Spleen (tissue), 11 donors: ENCODE measurements around the gene C6orf47. TPM values are rescaled to one million over a fixed set of nuclear protein-coding genes. Genes with fewer than 3 reads are reported as not detected.

Experiments used
- DNase-seq: peaks from one replicate; pipeline ENCODE4 v3.0.0-alpha.2; 2020
- H3K27ac ChIP-seq, 8 donors: fragments of 200-600 bp; sonication (generic) in 7 of 8; 1 replicate in 4 of 8; 2 replicates in 4 of 8; pipeline versions ENCODE4 v1.5.0 to v1.8.0; 2016 to 2021; ENCODE audit warnings: inconsistent platforms in 4 of 8, mild to moderate bottlenecking in 4 of 8, moderate library complexity in 1 of 8
- H3K27me3 ChIP-seq, 7 donors: fragments of 200-600 bp; sonication (generic) in 6 of 7; replicated peaks in 1 of 7; 1 replicate in 4 of 7; 2 replicates in 3 of 7; pipeline versions ENCODE4 v1.5.0 to v1.8.0; 2016 to 2021; ENCODE audit warnings: inconsistent platforms in 3 of 7, mild to moderate bottlenecking in 1 of 7
- H3K36me3 ChIP-seq, 6 donors: fragments of 200-600 bp; sonication (generic) in 5 of 6; 1 replicate in 4 of 6; 2 replicates in 2 of 6; pipeline versions ENCODE4 v1.5.0 to v1.8.0; 2016 to 2021; ENCODE audit warnings: inconsistent platforms in 2 of 6
- H3K4me1 ChIP-seq, 6 donors: fragments of 200-600 bp; sonication (generic) in 5 of 6; 1 replicate in 3 of 6; 2 replicates in 3 of 6; pipeline versions ENCODE4 v1.5.0 to v1.8.0; 2016 to 2021; ENCODE audit warnings: inconsistent platforms in 3 of 6
- H3K4me3 ChIP-seq, 8 donors: fragments of 200-600 bp; sonication (generic) in 7 of 8; 1 replicate in 4 of 8; 2 replicates in 4 of 8; pipeline versions ENCODE4 v1.5.0 to v1.8.0; 2016 to 2021; ENCODE audit warnings: inconsistent platforms in 4 of 8, mild to moderate bottlenecking in 4 of 8, moderate library complexity in 2 of 8
- H3K9me3 ChIP-seq, 8 donors: fragments of 200-600 bp; sonication (generic) in 7 of 8; 1 replicate in 4 of 8; 2 replicates in 4 of 8; pipeline versions ENCODE4 v1.5.0 to v1.8.0; 2016 to 2021; ENCODE audit warnings: inconsistent platforms in 4 of 8
- CTCF ChIP-seq, 11 experiments: fragments of 200-600 bp in 7 of 11; fragments of 450-650 bp in 4 of 11; sonication (generic) in 4 of 11; IDR thresholded peaks in 8 of 11; conservative IDR thresholded peaks in 3 of 11; 1 replicate in 7 of 11; 2 replicates in 4 of 11; pipeline versions ENCODE4 v1.4.0 to v1.8.0; 2016 to 2021; ENCODE audit warnings: antibody characterized with exemption in 11 of 11, inconsistent platforms in 4 of 11, mild to moderate bottlenecking in 1 of 11
- POLR2A ChIP-seq, 3 donors: fragments of 450-650 bp; IDR thresholded peaks; one replicate each; pipeline ENCODE4 v1.5.1; 2017; ENCODE audit warnings: antibody characterized with exemption in 3 of 3, mild to moderate bottlenecking in 1 of 3
- POLR2AphosphoS5 ChIP-seq, 3 donors: sonication (generic); formaldehyde crosslinking; IDR thresholded peaks; one replicate each; pipeline ENCODE4 v1.5.1; 2017; ENCODE audit warnings: antibody characterized with exemption in 3 of 3
- WGBS, 5 donors: extraction: QIAGEN DNeasy Blood & Tissue Kit in 3 of 5; methylation state at CpG; one replicate each; pipeline versions ENCODE4 v1.1.5 to v1.1.7; 2013 to 2018; 5-methylcytosine and 5-hydroxymethylcytosine counted together
- intact Hi-C: fragments of 100-400 bp; cut with DNase I; formaldehyde crosslinking; loops from one replicate; pipeline ENCODE4 v1.15.0; 2023; ENCODE audit warnings: low total_unique reads
- polyA plus RNA-seq, 3 donors: library from polyadenylated mRNA; stranded (reverse); fragments of 200-250 nt; gene quantifications; one replicate each; pipeline ENCODE4 v1.2.1, GENCODE V29; 2013
- total RNA-seq, 7 donors: library from RNA; depleted of rRNA in 3 of 7; stranded (reverse); fragments of >200 nt in 3 of 7; fragmentation: NEBNext Ultra II Directional in 4 of 7; extraction: Animal tissue kit (Norgen Biotek cat#: 25700) in 4 of 7; gene quantifications; one replicate each; pipeline versions ENCODE4 v1.1.0 to v1.2.1, GENCODE V29; 2016 to 2021
- donor health status: healthy with polysubstance abuse.
- donor health status: DM: no; HTN: no; CAD: no; lungs with moderate emphysema.
- donor health status: DM: no; HTN: no; CAD: no.
- donor health status: Bipolar disorder and iron deficiency.
- donor health status: healthy.
- donor health status: DM: no; HTN: no; CAD: no.
- donor health status: DM: yes; HTN: yes; CAD: no.

C6orf47 gene
- total and polyA plus RNA-seq, 10 donors, result 12.2 to 37.4 (median 26.6) TPM

GRCh38 chr6:31630177-31630934 lies 30.2 kb downstream of the C6orf47 start:
- H3K4me1 ChIP-seq, result peaks cover 0 to 6% (median 0%) of the 10 kb centered on the region in 6 donors
- no peak for DNase-seq
- TF ChIP-seq CTCF (IDR thresholded peaks at IDR 0.05 in 8 of 11, conservative IDR thresholded peaks at IDR 0.05 in 3 of 11) (no peak), POLR2A (IDR thresholded peaks at IDR 0.05) (no peak), POLR2AphosphoS5 (IDR thresholded peaks at IDR 0.05) (peak in 2 of 3 donors; percentile 46 to 63)
- H3K36me3 ChIP-seq, result peaks cover 3 to 100% (median 100%) of the 10 kb centered on the region in 6 donors
- H3K9me3 ChIP-seq, result no peaks in the 10 kb centered on the region
- WGBS, 5 donors, result 93 to 96% (median 94%) methylated on average over 25 of the region's 25 CpGs
- H3K27me3 ChIP-seq, result no peaks in the 10 kb centered on the region
- H3K4me3 ChIP-seq, result no peak overlapping the region
- no peak overlapping the region for H3K27ac ChIP-seq
- intact Hi-C loops, result no loop called here

- intact Hi-C loops, result no loop called here
- 90 to 95% (median 93%) methylated on average over 7 of the region's 7 CpGs for WGBS, 5 donors
- Histone ChIP-seq H3K27me3 (no peaks in the 10 kb centered on the region), H3K36me3 (peaks cover 7 to 100% (median 100%) of the 10 kb centered on the region in 6 donors), H3K4me1 (peaks cover 0 to 6% (median 0%) of the 10 kb centered on the region in 6 donors), H3K4me3 (no peak overlapping the region), H3K27ac (no peak overlapping the region), H3K9me3 (no peaks in the 10 kb centered on the region)
- DNase-seq, result no peak
- TF ChIP-seq POLR2AphosphoS5 (IDR thresholded peaks at IDR 0.05) (no peak), POLR2A (IDR thresholded peaks at IDR 0.05) (no peak), CTCF (IDR thresholded peaks at IDR 0.05 in 8 of 11, conservative IDR thresholded peaks at IDR 0.05 in 3 of 11) (no peak)
Observed at GRCh38 chr6:31629014-31629413, 31.6 kb downstream of the C6orf47 start.

- Histone ChIP-seq H3K27me3 (no peaks in the 10 kb centered on the region), H3K4me1 (peaks cover 2 to 9% (median 3%) of the 10 kb centered on the region in 6 donors), H3K36me3 (peaks cover 7 to 100% (median 96%) of the 10 kb centered on the region in 6 donors), H3K27ac (no peak overlapping the region), H3K9me3 (no peaks in the 10 kb centered on the region), H3K4me3 (no peak overlapping the region)
- DNase-seq, result no peak
- 96 to 98% (median 97%) methylated on average over 19 of the region's 19 CpGs for WGBS, 5 donors
- peak in 2 of 3 donors; percentile 40 to 69 for TF ChIP-seq POLR2AphosphoS5 (IDR thresholded peaks at IDR 0.05)
- no peak for TF ChIP-seq CTCF (IDR thresholded peaks at IDR 0.05 in 8 of 11, conservative IDR thresholded peaks at IDR 0.05 in 3 of 11)
- intact Hi-C loops, result no loop called here
Observed at GRCh38 chr6:31627690-31628287, 32.8 kb downstream of the C6orf47 start.

- no peak for DNase-seq
- intact Hi-C loops, result no loop called here
Observed at GRCh38 chr6:31626952-31627351, 33.6 kb downstream of the C6orf47 start.

More at GRCh38 chr6:31626952-31627351, 33.6 kb downstream of the C6orf47 start:
- Histone ChIP-seq H3K4me1 (peaks cover 10 to 18% (median 11%) of the 10 kb centered on the region in 6 donors), H3K9me3 (no peaks in the 10 kb centered on the region), H3K4me3 (no peak overlapping the region), H3K27me3 (no peaks in the 10 kb centered on the region), H3K36me3 (peaks cover 7 to 99% (median 88%) of the 10 kb centered on the region in 6 donors), H3K27ac (no peak overlapping the region)
- 91 to 96% (median 94%) methylated on average over 10 of the region's 10 CpGs for WGBS, 5 donors
- TF ChIP-seq POLR2AphosphoS5 (IDR thresholded peaks at IDR 0.05) (peak in 1 of 3 donors; percentile 7), POLR2A (IDR thresholded peaks at IDR 0.05) (no peak)
